HL-60 (cell line): ENCODE results near the gene TM9SF1.

Source experiments
- POLR2AphosphoS5 ChIP-seq: IDR thresholded peaks from 2 replicates; pipeline ENCODE4 v1.6.1; 2012; ENCODE audit warnings: low read depth
- TF ChIP-seq, protein P1 (sequence below): IDR thresholded peaks from 2 replicates; pipeline ENCODE4 v1.6.1; 2012; ENCODE audit warnings: low read depth; ENCODE audit not compliant: insufficient replicate concordance
- TF ChIP-seq, protein P2 (sequence below): IDR thresholded peaks from one replicate; pipeline ENCODE4 v1.5.1; 2011; ENCODE audit warnings: low read length, control low read depth, inconsistent platforms; ENCODE audit not compliant: insufficient read depth

DNA sequence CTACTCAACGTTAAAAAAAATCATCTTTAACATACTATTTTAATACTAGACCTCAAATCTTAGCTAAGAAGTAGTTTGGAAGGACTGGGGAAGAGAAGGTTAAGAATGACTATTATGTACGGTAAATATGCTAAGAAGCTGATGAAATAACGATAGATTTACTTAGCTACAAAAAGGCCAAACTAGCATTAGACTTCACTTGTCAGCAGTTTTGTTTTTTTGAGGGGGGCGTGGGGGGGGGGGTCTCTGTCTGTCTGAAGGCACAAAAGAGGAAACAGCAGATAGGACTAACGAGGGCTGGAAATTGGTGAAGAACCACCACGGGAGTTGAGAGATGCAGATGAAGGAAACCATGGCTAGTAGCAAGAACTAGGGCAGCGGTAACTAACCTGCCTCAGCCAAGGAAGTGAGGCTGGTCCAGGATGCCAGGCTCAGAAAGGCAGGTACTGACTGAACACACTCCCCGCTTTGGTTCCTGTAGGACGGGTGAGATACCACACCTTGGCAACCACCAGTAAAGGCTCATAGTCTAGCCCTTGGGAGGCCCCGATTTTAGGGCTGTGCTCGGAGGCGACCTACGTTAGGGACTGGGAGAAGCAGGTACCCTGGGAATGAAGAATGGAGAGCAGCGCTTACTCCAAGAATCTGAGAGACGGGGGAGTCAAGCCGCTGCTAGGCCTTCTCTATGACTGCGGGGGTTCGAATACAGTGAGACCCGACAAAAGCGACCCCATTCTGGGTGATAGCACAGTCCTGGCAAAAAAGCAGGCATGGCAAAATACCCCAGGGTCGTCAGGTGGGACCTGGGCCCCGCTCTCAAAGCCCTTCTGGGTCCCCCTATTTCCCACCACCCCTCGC lies 36.3 kb upstream of the TM9SF1 start:
- TF ChIP-seq, protein P1, sequence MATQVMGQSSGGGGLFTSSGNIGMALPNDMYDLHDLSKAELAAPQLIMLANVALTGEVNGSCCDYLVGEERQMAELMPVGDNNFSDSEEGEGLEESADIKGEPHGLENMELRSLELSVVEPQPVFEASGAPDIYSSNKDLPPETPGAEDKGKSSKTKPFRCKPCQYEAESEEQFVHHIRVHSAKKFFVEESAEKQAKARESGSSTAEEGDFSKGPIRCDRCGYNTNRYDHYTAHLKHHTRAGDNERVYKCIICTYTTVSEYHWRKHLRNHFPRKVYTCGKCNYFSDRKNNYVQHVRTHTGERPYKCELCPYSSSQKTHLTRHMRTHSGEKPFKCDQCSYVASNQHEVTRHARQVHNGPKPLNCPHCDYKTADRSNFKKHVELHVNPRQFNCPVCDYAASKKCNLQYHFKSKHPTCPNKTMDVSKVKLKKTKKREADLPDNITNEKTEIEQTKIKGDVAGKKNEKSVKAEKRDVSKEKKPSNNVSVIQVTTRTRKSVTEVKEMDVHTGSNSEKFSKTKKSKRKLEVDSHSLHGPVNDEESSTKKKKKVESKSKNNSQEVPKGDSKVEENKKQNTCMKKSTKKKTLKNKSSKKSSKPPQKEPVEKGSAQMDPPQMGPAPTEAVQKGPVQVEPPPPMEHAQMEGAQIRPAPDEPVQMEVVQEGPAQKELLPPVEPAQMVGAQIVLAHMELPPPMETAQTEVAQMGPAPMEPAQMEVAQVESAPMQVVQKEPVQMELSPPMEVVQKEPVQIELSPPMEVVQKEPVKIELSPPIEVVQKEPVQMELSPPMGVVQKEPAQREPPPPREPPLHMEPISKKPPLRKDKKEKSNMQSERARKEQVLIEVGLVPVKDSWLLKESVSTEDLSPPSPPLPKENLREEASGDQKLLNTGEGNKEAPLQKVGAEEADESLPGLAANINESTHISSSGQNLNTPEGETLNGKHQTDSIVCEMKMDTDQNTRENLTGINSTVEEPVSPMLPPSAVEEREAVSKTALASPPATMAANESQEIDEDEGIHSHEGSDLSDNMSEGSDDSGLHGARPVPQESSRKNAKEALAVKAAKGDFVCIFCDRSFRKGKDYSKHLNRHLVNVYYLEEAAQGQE: no peak
- TF ChIP-seq, protein P2, sequence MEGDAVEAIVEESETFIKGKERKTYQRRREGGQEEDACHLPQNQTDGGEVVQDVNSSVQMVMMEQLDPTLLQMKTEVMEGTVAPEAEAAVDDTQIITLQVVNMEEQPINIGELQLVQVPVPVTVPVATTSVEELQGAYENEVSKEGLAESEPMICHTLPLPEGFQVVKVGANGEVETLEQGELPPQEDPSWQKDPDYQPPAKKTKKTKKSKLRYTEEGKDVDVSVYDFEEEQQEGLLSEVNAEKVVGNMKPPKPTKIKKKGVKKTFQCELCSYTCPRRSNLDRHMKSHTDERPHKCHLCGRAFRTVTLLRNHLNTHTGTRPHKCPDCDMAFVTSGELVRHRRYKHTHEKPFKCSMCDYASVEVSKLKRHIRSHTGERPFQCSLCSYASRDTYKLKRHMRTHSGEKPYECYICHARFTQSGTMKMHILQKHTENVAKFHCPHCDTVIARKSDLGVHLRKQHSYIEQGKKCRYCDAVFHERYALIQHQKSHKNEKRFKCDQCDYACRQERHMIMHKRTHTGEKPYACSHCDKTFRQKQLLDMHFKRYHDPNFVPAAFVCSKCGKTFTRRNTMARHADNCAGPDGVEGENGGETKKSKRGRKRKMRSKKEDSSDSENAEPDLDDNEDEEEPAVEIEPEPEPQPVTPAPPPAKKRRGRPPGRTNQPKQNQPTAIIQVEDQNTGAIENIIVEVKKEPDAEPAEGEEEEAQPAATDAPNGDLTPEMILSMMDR: no peak
- TF ChIP-seq POLR2AphosphoS5: no peak
